ENCODE results near the gene TRMT112. TPM values are rescaled to one million over a fixed set of nuclear protein-coding genes. Genes with fewer than 3 reads are reported as not detected.

Gene TRMT112
- total and polyA plus RNA-seq, 2 experiments from 2014 or later, result 210 to 292 TPM

DNA sequence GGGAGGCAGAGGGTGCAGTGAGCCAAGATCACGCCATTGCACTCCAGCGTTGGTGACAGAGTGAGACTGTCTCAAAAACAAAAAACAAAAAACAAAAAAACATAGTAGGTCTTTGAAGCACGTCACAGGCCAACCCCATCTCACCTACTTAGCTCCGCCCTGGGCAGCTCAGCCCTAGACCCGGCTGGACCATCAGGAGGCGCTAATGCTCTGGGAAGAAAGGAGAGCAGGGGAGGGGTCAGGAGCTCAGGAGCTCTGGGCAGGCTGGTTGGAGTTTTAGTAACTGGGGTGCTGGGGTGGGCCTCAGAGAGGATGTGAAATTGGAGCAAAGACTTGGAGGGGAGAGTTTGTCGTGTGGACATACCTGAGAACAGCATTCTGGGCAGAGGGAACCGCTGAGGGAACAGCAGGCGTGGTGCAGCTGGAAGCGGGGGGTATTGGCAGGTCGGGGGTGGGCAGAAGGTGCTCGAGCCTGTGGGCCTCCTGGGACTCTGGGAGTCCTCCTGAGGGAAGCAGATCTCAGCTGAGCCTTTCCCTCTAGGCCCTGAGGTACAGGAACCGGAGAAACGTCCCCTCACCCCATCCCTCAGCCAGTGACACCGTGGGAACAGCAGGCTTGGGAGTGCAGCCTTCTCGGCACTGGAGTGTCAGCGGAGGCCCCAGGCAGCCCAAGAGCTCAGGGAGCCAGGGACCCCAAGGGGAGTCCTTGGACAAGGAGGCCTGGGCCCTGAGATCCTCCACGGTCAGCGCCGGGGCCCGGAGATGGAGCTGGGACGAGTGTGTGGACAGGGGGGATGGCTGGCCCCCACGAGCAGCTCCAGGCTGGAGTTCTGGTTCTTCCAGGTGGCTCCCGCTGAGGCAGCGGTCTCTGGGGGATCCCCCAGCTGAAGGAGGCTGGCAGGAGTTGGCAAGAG lies 39.4 kb upstream of the TRMT112 start:
- no peaks in the 10 kb centered on the region for H3K9me2 ChIP-seq (replicated peaks; ENCODE audit: insufficient read depth)
- peaks cover 33% of the 10 kb centered on the region for H3K4me1 ChIP-seq (ENCODE audit: insufficient read depth)
- H3K4me3 ChIP-seq, result no peak overlapping the region
- peaks cover 13% of the 10 kb centered on the region for H3K79me2 ChIP-seq
- H3K27me3 ChIP-seq, result no peaks in the 10 kb centered on the region
- no peaks in the 10 kb centered on the region for H4K20me1 ChIP-seq (ENCODE audit: insufficient read depth, poor library complexity, severe bottlenecking)
- H3K27ac ChIP-seq, result peak overlapping the region; percentile 20
- TF ChIP-seq, protein P1, sequence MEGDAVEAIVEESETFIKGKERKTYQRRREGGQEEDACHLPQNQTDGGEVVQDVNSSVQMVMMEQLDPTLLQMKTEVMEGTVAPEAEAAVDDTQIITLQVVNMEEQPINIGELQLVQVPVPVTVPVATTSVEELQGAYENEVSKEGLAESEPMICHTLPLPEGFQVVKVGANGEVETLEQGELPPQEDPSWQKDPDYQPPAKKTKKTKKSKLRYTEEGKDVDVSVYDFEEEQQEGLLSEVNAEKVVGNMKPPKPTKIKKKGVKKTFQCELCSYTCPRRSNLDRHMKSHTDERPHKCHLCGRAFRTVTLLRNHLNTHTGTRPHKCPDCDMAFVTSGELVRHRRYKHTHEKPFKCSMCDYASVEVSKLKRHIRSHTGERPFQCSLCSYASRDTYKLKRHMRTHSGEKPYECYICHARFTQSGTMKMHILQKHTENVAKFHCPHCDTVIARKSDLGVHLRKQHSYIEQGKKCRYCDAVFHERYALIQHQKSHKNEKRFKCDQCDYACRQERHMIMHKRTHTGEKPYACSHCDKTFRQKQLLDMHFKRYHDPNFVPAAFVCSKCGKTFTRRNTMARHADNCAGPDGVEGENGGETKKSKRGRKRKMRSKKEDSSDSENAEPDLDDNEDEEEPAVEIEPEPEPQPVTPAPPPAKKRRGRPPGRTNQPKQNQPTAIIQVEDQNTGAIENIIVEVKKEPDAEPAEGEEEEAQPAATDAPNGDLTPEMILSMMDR (IDR thresholded peaks at IDR 0.05; ENCODE audit: poor library complexity), result peak; percentile 58
- TF ChIP-seq EZH2phosphoT487 (IDR thresholded peaks at IDR 0.05; ENCODE audit: low read depth, severe bottlenecking, unreplicated experiment), result no peak
- H3K4me2 ChIP-seq, result no peak overlapping the region
- DNase-seq (ENCODE audit: low spot score), result peak; percentile 80
- H2AFZ ChIP-seq, result no peak overlapping the region
- WGBS (ENCODE audit: low lambda C conversion rate, missing lambda C conversion rate), result 81% methylated on average over 25 of the region's 25 CpGs
- H3K9me3 ChIP-seq (ENCODE audit: low read depth), result no peaks in the 10 kb centered on the region
- H3K36me3 ChIP-seq (replicated peaks; ENCODE audit: insufficient read depth, low read depth), result no peaks in the 10 kb centered on the region

DNA sequence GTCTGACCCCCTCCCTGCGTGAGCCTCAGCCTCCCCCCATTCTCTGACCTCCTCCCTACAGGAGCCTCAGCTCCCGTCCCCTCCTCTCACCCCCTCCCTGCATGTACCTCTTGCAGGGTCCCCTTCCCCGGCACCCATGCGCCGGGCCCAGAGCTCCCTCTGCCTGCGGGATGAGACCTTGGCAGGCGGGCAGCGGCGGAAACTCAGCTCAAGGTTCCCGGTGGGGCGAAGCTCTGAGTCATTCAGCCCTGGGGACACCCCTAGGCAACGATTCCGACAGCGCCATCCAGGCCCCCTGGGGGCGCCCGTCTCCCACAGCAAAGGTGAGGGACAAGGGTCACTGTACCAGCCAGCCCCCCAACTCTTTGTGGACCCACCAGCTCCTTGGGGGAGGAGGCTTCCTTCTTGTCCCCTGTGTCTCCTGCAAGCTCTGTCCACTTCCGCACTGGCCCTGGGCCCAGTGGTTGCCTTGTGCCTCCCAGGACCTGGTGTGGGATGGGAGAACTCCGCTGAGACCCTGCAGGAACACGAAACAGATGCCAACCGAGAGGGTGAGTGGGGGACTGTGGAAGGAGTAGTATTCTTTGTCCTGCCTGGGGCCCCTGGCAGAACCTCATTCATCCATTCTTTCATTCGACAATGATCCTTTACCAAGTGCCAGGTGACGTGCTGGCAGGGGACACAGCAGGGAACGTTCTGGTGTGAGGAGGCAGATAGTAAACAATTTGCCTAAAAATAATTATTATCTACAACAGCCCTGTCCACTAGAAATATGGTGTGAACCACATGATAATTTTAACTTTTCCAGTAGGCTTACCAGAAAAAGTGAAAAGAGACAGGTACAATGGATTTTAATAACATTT lies 38.0 kb upstream of the TRMT112 start:
- H3K79me2 ChIP-seq, result peaks cover 13% of the 10 kb centered on the region
- H2AFZ ChIP-seq, result peak overlapping the region; percentile 12
- H4K20me1 ChIP-seq (ENCODE audit: insufficient read depth, poor library complexity, severe bottlenecking), result no peaks in the 10 kb centered on the region
- peak overlapping the region; percentile 65 for H3K4me2 ChIP-seq
- DNase-seq (ENCODE audit: low spot score), result peak; percentile 94
- no peaks in the 10 kb centered on the region for H3K27me3 ChIP-seq
- peaks cover 33% of the 10 kb centered on the region for H3K4me1 ChIP-seq (ENCODE audit: insufficient read depth)
- H3K4me3 ChIP-seq, result no peak overlapping the region
- peak overlapping the region; percentile 53 for H3K27ac ChIP-seq
- WGBS (ENCODE audit: low lambda C conversion rate, missing lambda C conversion rate), result 29% methylated on average over 21 of the region's 23 CpGs
- no peaks in the 10 kb centered on the region for H3K9me2 ChIP-seq (replicated peaks; ENCODE audit: insufficient read depth)
- TF ChIP-seq, protein P1 (IDR thresholded peaks at IDR 0.05; ENCODE audit: poor library complexity), result peak; percentile 84
- TF ChIP-seq EZH2phosphoT487 (IDR thresholded peaks at IDR 0.05; ENCODE audit: low read depth, severe bottlenecking, unreplicated experiment), result no peak
- no peak for TF ChIP-seq EZH2 (IDR thresholded peaks at IDR 0.05; ENCODE audit: borderline replicate concordance)
- no peaks in the 10 kb centered on the region for H3K36me3 ChIP-seq (replicated peaks; ENCODE audit: insufficient read depth, low read depth)
- H3K9me3 ChIP-seq (ENCODE audit: low read depth), result no peaks in the 10 kb centered on the region

DNA sequence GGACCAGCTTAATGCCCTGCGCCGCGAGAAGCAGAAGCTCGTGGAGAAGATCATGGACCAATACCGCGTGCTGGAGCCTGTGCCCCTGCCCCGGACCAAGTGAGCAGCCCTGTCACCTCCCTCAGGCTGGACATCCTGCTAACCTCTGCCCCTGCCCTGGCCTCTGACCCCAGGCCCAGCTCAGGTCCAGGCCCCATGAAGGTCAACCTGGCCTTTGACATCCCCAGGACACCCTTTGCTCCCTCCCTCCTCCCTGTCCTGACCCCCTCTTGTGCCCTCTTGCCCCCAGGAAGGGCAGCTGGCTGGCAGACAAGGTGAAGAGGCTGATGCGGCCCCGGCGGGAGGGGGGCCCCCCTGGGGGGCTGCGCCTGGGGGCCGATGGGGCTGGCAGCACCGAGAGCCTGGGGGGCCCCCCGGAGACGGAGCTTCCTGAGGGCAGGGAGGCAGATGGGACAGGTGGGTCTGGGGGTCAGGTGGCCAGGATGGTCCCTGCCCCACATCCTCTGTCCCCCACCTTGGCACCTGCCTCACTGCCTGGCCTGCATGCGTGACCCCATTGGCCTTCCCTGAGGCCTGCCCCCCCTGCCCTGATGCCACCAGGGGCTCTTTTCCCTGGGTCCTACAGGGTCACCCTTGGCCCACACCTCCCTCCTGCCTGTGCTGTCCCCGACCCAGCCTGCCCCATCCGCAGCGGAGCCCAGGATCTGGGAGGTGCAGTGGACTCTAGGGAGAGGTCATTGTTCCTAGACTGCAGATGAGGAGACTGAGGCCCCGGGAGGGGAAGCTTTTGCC lies 36.6 kb upstream of the TRMT112 start:
- DNase-seq (ENCODE audit: low spot score), result peak; percentile 3
- H3K27ac ChIP-seq, result no peak overlapping the region
- H3K4me3 ChIP-seq, result no peak overlapping the region
- no peak overlapping the region for H2AFZ ChIP-seq
- no peaks in the 10 kb centered on the region for H4K20me1 ChIP-seq (ENCODE audit: insufficient read depth, poor library complexity, severe bottlenecking)
- H3K4me1 ChIP-seq (ENCODE audit: insufficient read depth), result peaks cover 29% of the 10 kb centered on the region
- TF ChIP-seq, protein P1 (IDR thresholded peaks at IDR 0.05; ENCODE audit: poor library complexity), result no peak
- TF ChIP-seq EZH2 (IDR thresholded peaks at IDR 0.05; ENCODE audit: borderline replicate concordance), result no peak
- no peak for TF ChIP-seq EZH2phosphoT487 (IDR thresholded peaks at IDR 0.05; ENCODE audit: low read depth, severe bottlenecking, unreplicated experiment)
- no peaks in the 10 kb centered on the region for H3K36me3 ChIP-seq (replicated peaks; ENCODE audit: insufficient read depth, low read depth)
- H3K9me2 ChIP-seq (replicated peaks; ENCODE audit: insufficient read depth), result no peaks in the 10 kb centered on the region
- H3K27me3 ChIP-seq, result no peaks in the 10 kb centered on the region
- H3K4me2 ChIP-seq, result no peak overlapping the region
- H3K9me3 ChIP-seq (ENCODE audit: low read depth), result no peaks in the 10 kb centered on the region
- H3K79me2 ChIP-seq, result peaks cover 4% of the 10 kb centered on the region
- 84% methylated on average over 11 of the region's 20 CpGs for WGBS (ENCODE audit: low lambda C conversion rate, missing lambda C conversion rate)
